RWPE1 (cell line): ENCODE data around the gene CD244.
"Not testable (repeated sequence)": the region's sequence is repeated elsewhere in the genome, so short reads cannot be mapped to it uniquely, and the experiment has no call there.

ENCODE experiments used
- CTCF ChIA-PET: fragments of 350-600 bp; sonication (Branson Sonifier 250); formaldehyde crosslinking; extraction: SDS; loops from one replicate; lab custom pipeline; 2021; lab: Yijun Ruan, JAX
- POLR2A ChIA-PET: fragments of 400-600 bp; formaldehyde crosslinking; extraction: SDS; loops from one replicate; lab custom pipeline; 2020; ENCODE audit warnings: antibody characterized with exemption; ENCODE audit not compliant: low non-redundant PET; lab: Yijun Ruan, JAX
- DNase-seq: peaks from one replicate; pipeline ENCODE4 v3.0.0; 2012; ENCODE audit warnings: low spot score
- H3K27ac ChIP-seq: fragments of 450-650 bp; 2 replicates; pipeline ENCODE4 v1.5.1; 2017
- TF ChIP-seq, protein P1 (sequence below): fragments of 450-650 bp; conservative IDR thresholded peaks from 2 replicates; pipeline ENCODE4 v1.5.1; 2017; ENCODE audit warnings: low read depth, mild to moderate bottlenecking

CD244 gene

DNA sequence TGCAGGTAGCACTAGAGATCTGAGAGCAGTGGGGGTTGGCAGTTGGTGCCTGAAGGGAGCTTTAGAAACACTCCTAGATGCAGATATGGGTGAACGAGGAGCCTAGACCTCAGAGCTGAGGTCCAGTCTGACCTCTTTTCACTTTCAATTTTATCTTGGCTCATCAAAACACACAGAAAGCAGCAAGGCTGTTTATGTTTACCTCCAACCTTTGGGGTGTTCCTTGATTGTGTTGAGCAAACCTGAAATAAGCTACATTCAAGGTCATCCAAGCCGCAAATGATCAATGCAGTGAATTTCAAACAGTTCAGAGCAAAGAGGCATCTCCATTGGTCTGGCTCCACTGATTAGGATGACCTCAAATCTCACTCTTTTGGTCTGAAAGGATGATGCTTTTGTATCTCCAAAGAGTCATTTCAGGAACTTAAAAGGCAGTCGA lies 65.4 kb downstream of the CD244 start:
- DNase-seq = no peak
- no peak overlapping the region for H3K27ac ChIP-seq
- POLR2A ChIA-PET = no interaction called here
- CTCF ChIA-PET = interaction anchor here (1.3 kb wide), 1 partner anchor 18 kb away, joined by 3 read pairs; no protein-coding TSS in a partner anchor
- TF ChIP-seq, protein P1, sequence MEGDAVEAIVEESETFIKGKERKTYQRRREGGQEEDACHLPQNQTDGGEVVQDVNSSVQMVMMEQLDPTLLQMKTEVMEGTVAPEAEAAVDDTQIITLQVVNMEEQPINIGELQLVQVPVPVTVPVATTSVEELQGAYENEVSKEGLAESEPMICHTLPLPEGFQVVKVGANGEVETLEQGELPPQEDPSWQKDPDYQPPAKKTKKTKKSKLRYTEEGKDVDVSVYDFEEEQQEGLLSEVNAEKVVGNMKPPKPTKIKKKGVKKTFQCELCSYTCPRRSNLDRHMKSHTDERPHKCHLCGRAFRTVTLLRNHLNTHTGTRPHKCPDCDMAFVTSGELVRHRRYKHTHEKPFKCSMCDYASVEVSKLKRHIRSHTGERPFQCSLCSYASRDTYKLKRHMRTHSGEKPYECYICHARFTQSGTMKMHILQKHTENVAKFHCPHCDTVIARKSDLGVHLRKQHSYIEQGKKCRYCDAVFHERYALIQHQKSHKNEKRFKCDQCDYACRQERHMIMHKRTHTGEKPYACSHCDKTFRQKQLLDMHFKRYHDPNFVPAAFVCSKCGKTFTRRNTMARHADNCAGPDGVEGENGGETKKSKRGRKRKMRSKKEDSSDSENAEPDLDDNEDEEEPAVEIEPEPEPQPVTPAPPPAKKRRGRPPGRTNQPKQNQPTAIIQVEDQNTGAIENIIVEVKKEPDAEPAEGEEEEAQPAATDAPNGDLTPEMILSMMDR = no peak

- no peak for DNase-seq
- POLR2A ChIA-PET = no interaction called here
- H3K27ac ChIP-seq = no peak within 1 kb of the TSS
- TF ChIP-seq, protein P1 = no peak
- CTCF ChIA-PET = no interaction called here
Observed at GRCh38 chr1:160795951-160796383, 66.7 kb downstream of the CD244 start, which contains the start of gene LY9. Gene LY9, plus strand, starts transcription at chr1:160796174. Its CDS starts 14 bp downstream, at chr1:160796188.

DNA sequence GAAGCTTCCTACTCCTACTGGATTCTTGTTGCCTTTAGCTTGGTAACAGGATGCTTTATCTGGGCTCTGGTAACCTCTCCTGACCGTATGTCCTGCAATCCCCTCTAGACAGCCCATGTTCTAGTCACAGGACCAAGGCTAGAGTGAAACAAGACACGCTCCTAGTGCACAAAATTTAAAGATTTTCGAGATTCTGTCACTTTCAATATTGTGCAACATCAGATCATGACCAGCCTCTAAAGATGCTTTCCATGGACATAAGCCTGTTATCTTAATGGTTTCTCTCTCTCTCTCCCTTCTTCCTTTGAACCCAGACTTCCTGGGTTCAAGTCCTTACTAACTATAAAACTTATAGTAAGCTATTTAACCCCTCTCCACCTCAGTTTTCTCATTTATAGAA lies 68.3 kb downstream of the CD244 start:
- POLR2A ChIA-PET = no interaction called here
- CTCF ChIA-PET = no interaction called here
- H3K27ac ChIP-seq = no peak overlapping the region
- no peak for DNase-seq
- TF ChIP-seq, protein P1 = no peak

- DNase-seq = no peak
- H3K27ac ChIP-seq = no peak overlapping the region
- TF ChIP-seq, protein P1 = no peak
- POLR2A ChIA-PET = no interaction called here
- CTCF ChIA-PET = interaction anchor here (0.8 to 1.0 kb wide), 2 partner anchors 17 to 63 kb away, joined by 3 to 5 read pairs; no protein-coding TSS in a partner anchor
Observed at GRCh38 chr1:160789702-160790611, 72.7 kb downstream of the CD244 start.

DNA sequence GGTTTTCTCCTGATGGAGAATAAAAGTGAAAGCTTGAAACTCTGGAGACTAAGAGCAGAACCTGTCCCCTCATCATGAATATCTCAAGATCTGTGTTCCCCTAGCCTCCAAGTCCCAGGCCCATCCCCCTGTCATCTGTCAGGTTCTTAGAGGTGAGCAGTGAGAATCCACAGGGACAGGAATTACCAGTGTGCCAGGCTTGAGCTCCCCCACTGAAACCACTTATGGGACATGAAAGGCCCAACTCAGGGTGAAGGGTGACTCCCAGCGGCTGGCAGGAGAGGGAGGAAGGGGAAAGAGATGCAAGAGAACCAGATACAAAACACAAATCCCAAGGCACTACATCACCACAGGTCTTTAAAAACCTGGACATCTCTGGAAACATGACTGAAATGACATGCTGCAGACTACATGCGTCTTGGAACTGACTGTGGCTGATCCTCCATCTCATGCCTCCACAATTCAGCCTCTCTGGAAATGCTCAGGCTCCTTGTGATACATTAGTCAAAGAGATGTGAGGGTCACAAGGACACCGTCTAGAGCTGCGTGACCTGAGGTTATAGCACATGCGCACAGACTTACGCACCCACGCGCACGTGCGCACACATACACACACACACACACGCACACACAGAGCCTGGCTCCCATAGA lies 73.5 kb downstream of the CD244 start:
- CTCF ChIA-PET = interaction anchor here (0.8 to 1.0 kb wide), 2 partner anchors 16 to 62 kb away, joined by 3 to 5 read pairs; no protein-coding TSS in a partner anchor
- TF ChIP-seq, protein P1 = no peak
- no peak for DNase-seq
- H3K27ac ChIP-seq = no peak overlapping the region
- POLR2A ChIA-PET = no interaction called here

DNA sequence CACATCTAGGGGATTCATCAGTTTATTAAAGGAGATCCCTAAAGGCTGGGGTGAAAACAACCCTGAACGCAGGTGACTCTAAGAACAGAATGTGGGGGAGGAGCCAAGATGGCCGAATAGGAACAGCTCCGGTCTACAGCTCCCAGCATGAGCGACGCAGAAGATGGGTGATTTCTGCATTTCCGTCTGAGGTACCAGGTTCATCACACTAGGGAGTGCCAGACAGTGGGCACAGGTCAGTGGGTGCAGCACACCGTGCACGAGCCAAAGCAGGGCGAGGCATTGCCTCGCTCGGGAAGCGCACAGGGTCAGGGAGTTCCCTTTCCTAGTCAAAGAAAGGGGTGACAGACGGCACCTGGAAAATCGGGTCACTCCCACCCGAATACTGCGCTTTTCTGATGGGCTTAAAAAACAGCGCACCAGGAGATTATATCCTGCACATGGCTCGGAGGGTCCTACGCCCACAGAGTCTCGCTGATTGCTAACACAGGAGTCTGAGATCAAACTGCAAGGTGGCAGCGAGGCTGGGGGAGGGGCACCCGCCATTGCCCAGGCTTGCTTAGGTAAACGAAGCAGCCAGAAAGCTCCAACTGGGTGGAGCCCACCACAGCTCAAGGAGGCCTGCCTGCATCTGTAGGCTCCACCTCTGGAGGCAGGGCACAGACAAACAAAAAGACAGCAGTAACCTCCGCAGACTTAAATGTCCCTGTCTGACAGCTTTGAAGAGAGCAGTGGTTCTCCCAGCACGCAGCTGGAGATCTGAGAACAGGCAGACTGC lies 79.5 kb downstream of the CD244 start:
- DNase-seq, H3K27ac ChIP-seq, CTCF ChIA-PET, POLR2A ChIA-PET: not testable (repeated sequence)
